MM.1S (cell line): Measurements from ENCODE around the gene WNK1.

Experiments
- CTCF ChIP-seq: fragments of 300-600 bp; sonication (generic); IDR thresholded peaks from 2 replicates; pipeline ENCODE4 v1.5.1; 2016; ENCODE audit warnings: antibody characterized with exemption, low read length, mixed read lengths
- EZH2 ChIP-seq: fragments of 300-600 bp; sonication (generic); optimal IDR thresholded peaks from 2 replicates; pipeline ENCODE3; 2017; ENCODE audit warnings: low read depth, mild to moderate bottlenecking, antibody characterized with exemption, low read length, mixed read lengths
- EZH2phosphoT487 ChIP-seq: fragments of 300-600 bp; sonication (generic); IDR thresholded peaks from 2 replicates; pipeline ENCODE4 v1.6.1; 2018; ENCODE audit warnings: antibody characterized with exemption, low read length

DNA sequence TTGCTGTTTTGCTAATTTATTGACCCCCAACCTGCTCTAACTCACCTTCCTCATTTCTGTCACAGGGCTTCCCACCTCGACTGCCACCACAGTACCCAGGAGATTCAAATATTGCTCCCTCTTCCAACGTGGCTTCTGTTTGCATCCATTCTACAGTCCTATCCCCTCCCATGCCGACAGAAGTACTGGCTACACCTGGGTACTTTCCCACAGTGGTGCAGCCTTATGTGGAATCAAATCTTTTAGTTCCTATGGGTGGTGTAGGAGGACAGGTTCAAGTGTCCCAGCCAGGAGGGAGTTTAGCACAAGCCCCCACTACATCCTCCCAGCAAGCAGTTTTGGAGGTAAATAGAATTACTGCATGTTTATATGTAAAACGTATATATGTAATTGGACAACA lies 128.3 kb downstream of the WNK1 start:
- TF ChIP-seq CTCF (no peak), EZH2 (no peak), EZH2phosphoT487 (no peak)
